Activated naive CD8-positive, alpha-beta T cell (primary cell): ENCODE results near the gene KCNA4.
"Not testable (repeated sequence)": the region's sequence is repeated elsewhere in the genome, so short reads cannot be mapped to it uniquely, and the experiment has no call there.

Experiments
- H3K27ac Mint-ChIP-seq: one replicate; pipeline ENCODE4 v1.8.0; 2021; ENCODE audit warnings: mixed read lengths
- H3K27me3 Mint-ChIP-seq: one replicate; pipeline ENCODE4 v1.8.0; 2021; ENCODE audit warnings: mixed read lengths
- H3K36me3 Mint-ChIP-seq: one replicate; pipeline ENCODE4 v1.8.0; 2021; ENCODE audit warnings: mixed read lengths
- H3K4me1 Mint-ChIP-seq: one replicate; pipeline ENCODE4 v1.8.0; 2021; ENCODE audit warnings: low read depth, mixed read lengths
- H3K4me3 Mint-ChIP-seq: one replicate; pipeline ENCODE4 v1.8.0; 2021; ENCODE audit warnings: mild to moderate bottlenecking, mixed read lengths
- H3K9me3 Mint-ChIP-seq: one replicate; pipeline ENCODE4 v1.8.0; 2021; ENCODE audit warnings: low read depth, mixed read lengths

The KCNA4 gene

GRCh38 chr11:30016588-30017363, at the start of gene KCNA4:
TSS of gene KCNA4 (minus strand) at chr11:30017030. CDS start at chr11:30012678, 4,352 bp downstream.
- no peaks in the 10 kb centered on the region for H3K4me1 Mint-ChIP-seq
- no peaks in the 10 kb centered on the region for H3K9me3 Mint-ChIP-seq
- no peak within 1 kb of the TSS for H3K4me3 Mint-ChIP-seq
- no peak within 1 kb of the TSS for H3K27ac Mint-ChIP-seq
- H3K27me3 Mint-ChIP-seq, result peaks cover 19% of the 10 kb centered on the region
- no peaks in the 10 kb centered on the region for H3K36me3 Mint-ChIP-seq

GRCh38 chr11:30062103-30062502, 45.3 kb upstream of the KCNA4 start:
- Mint-ChIP-seq H3K36me3 (no peaks in the 10 kb centered on the region), H3K9me3 (peaks cover 13% of the 10 kb centered on the region), H3K27me3 (no peaks in the 10 kb centered on the region), H3K4me3 (no peak overlapping the region), H3K27ac (no peak overlapping the region), H3K4me1 (no peaks in the 10 kb centered on the region)

- no peaks in the 10 kb centered on the region for H3K27me3 Mint-ChIP-seq
- H3K36me3 Mint-ChIP-seq, result no peaks in the 10 kb centered on the region
- peaks cover 7% of the 10 kb centered on the region for H3K9me3 Mint-ChIP-seq
- no peak overlapping the region for H3K4me3 Mint-ChIP-seq
- H3K4me1 Mint-ChIP-seq, result no peaks in the 10 kb centered on the region
- no peak overlapping the region for H3K27ac Mint-ChIP-seq
Measured at GRCh38 chr11:30059172-30059815, 42.5 kb upstream of the KCNA4 start.

GRCh38 chr11:30049214-30049613, 32.4 kb upstream of the KCNA4 start:
- Mint-ChIP-seq H3K36me3 (no peaks in the 10 kb centered on the region), H3K9me3 (peaks cover 3% of the 10 kb centered on the region), H3K4me3 (no peak overlapping the region), H3K4me1 (no peaks in the 10 kb centered on the region), H3K27me3 (no peaks in the 10 kb centered on the region), H3K27ac (no peak overlapping the region)

GRCh38 chr11:30046578-30046945, 29.7 kb upstream of the KCNA4 start:
- H3K27me3 Mint-ChIP-seq, result no peaks in the 10 kb centered on the region
- H3K4me1 Mint-ChIP-seq, result no peaks in the 10 kb centered on the region
- no peak overlapping the region for H3K4me3 Mint-ChIP-seq
- H3K36me3 Mint-ChIP-seq, result no peaks in the 10 kb centered on the region
- H3K9me3 Mint-ChIP-seq, result peaks cover 3% of the 10 kb centered on the region
- no peak overlapping the region for H3K27ac Mint-ChIP-seq

- Mint-ChIP-seq H3K36me3 (no peaks in the 10 kb centered on the region), H3K27ac (no peak overlapping the region), H3K4me1 (no peaks in the 10 kb centered on the region), H3K9me3 (peaks cover 3% of the 10 kb centered on the region), H3K4me3 (no peak overlapping the region), H3K27me3 (no peaks in the 10 kb centered on the region)
Measured at GRCh38 chr11:30045921-30046577, 29.2 kb upstream of the KCNA4 start.

- H3K9me3 Mint-ChIP-seq, result no peaks in the 10 kb centered on the region
- H3K27me3 Mint-ChIP-seq, result no peaks in the 10 kb centered on the region
- no peaks in the 10 kb centered on the region for H3K4me1 Mint-ChIP-seq
- no peak overlapping the region for H3K27ac Mint-ChIP-seq
- H3K36me3 Mint-ChIP-seq, result no peaks in the 10 kb centered on the region
- H3K4me3 Mint-ChIP-seq, result no peak overlapping the region
Measured at GRCh38 chr11:30045144-30045543, 28.3 kb upstream of the KCNA4 start.

GRCh38 chr11:30041171-30041570, 24.3 kb upstream of the KCNA4 start:
- Mint-ChIP-seq H3K4me3 (no peak overlapping the region), H3K27ac (no peak overlapping the region), H3K36me3 (no peaks in the 10 kb centered on the region), H3K27me3 (peaks cover 1% of the 10 kb centered on the region), H3K9me3 (no peaks in the 10 kb centered on the region), H3K4me1 (no peaks in the 10 kb centered on the region)

- H3K27me3 Mint-ChIP-seq, H3K36me3 Mint-ChIP-seq, H3K27ac Mint-ChIP-seq, H3K9me3 Mint-ChIP-seq, H3K4me1 Mint-ChIP-seq, H3K4me3 Mint-ChIP-seq: not testable (repeated sequence)
Measured at GRCh38 chr11:30034746-30035145, 17.9 kb upstream of the KCNA4 start.

GRCh38 chr11:30034166-30034565, 17.3 kb upstream of the KCNA4 start:
- H3K9me3 Mint-ChIP-seq, H3K4me1 Mint-ChIP-seq, H3K36me3 Mint-ChIP-seq, H3K27ac Mint-ChIP-seq, H3K27me3 Mint-ChIP-seq, H3K4me3 Mint-ChIP-seq: not testable (repeated sequence)

GRCh38 chr11:30025396-30026139, 8.7 kb upstream of the KCNA4 start:
- Mint-ChIP-seq H3K27me3 (no peaks in the 10 kb centered on the region), H3K4me1 (no peaks in the 10 kb centered on the region), H3K4me3 (no peak overlapping the region), H3K9me3 (no peaks in the 10 kb centered on the region), H3K36me3 (no peaks in the 10 kb centered on the region), H3K27ac (no peak overlapping the region)

GRCh38 chr11:30023074-30023473, 6.2 kb upstream of the KCNA4 start:
- Mint-ChIP-seq H3K4me3 (no peak overlapping the region), H3K27ac (no peak overlapping the region), H3K4me1 (no peaks in the 10 kb centered on the region), H3K36me3 (no peaks in the 10 kb centered on the region), H3K9me3 (no peaks in the 10 kb centered on the region), H3K27me3 (peaks cover 14% of the 10 kb centered on the region)

- peaks cover 19% of the 10 kb centered on the region for H3K27me3 Mint-ChIP-seq
Measured at GRCh38 chr11:30019481-30019880, 2.7 kb upstream of the KCNA4 start.

GRCh38 chr11:30018495-30018894, 1.7 kb upstream of the KCNA4 start:
- peaks cover 19% of the 10 kb centered on the region for H3K27me3 Mint-ChIP-seq
- H3K4me1 Mint-ChIP-seq, result no peaks in the 10 kb centered on the region
- H3K4me3 Mint-ChIP-seq, result no peak overlapping the region
- H3K9me3 Mint-ChIP-seq, result no peaks in the 10 kb centered on the region
- no peak overlapping the region for H3K27ac Mint-ChIP-seq
- H3K36me3 Mint-ChIP-seq, result no peaks in the 10 kb centered on the region

More at GRCh38 chr11:30019481-30019880, 2.7 kb upstream of the KCNA4 start:
- Mint-ChIP-seq H3K27ac (no peak overlapping the region), H3K9me3 (no peaks in the 10 kb centered on the region), H3K4me3 (no peak overlapping the region), H3K36me3 (no peaks in the 10 kb centered on the region), H3K4me1 (no peaks in the 10 kb centered on the region)

- Mint-ChIP-seq H3K36me3 (no peaks in the 10 kb centered on the region), H3K4me3 (no peak overlapping the region), H3K9me3 (no peaks in the 10 kb centered on the region), H3K27me3 (peaks cover 19% of the 10 kb centered on the region), H3K4me1 (no peaks in the 10 kb centered on the region), H3K27ac (no peak overlapping the region)
Measured at GRCh38 chr11:30017445-30017895, 640 bp upstream of the KCNA4 start.
